Activated CD8-positive, alpha-beta memory T cell treated with anti-CD3 and anti-CD28 coated beads for 4 hours (primary cell): ENCODE data around the gene POLR2M.

Experiments
- DNase-seq, 2 donors: peaks; one replicate each; pipeline ENCODE4 v3.0.0-alpha.2; 2020; ENCODE audit warnings: low read depth in 2 of 2

The POLR2M gene

GRCh38 chr15:57740048-57740447 lies 33.5 kb downstream of the POLR2M start:
- DNase-seq = no peak

- DNase-seq = no peak
These were observed 34.6 kb downstream of the POLR2M start for GRCh38 chr15:57741089-57741488.

- no peak for DNase-seq
These were observed 36.9 kb downstream of the POLR2M start for GRCh38 chr15:57743424-57743823.

- DNase-seq = no peak
These were observed 40.3 kb downstream of the POLR2M start for GRCh38 chr15:57746786-57747185.

GRCh38 chr15:57747206-57747896 lies 40.8 kb downstream of the POLR2M start:
- no peak for DNase-seq

GRCh38 chr15:57751177-57751800 lies 44.8 kb downstream of the POLR2M start:
- DNase-seq = no peak

GRCh38 chr15:57752436-57752835 lies 45.9 kb downstream of the POLR2M start:
- DNase-seq = no peak

- DNase-seq = no peak
These were observed 46.3 kb downstream of the POLR2M start for GRCh38 chr15:57752840-57753239.

GRCh38 chr15:57756466-57756865 lies 50.0 kb downstream of the POLR2M start:
- DNase-seq = no peak

- DNase-seq = no peak
These were observed 52.0 kb downstream of the POLR2M start for GRCh38 chr15:57758560-57758959.

GRCh38 chr15:57761562-57761961 lies 55.0 kb downstream of the POLR2M start:
- DNase-seq = no peak

GRCh38 chr15:57762302-57762701 lies 55.8 kb downstream of the POLR2M start:
- DNase-seq = no peak

- no peak for DNase-seq
These were observed 56.9 kb downstream of the POLR2M start for GRCh38 chr15:57763176-57763964.
